Neuron (in vitro differentiated cells): ENCODE measurements around the gene SLITRK6.
"Not testable (repeated sequence)": the region's sequence is repeated elsewhere in the genome, so short reads cannot be mapped to it uniquely, and the experiment has no call there.

ENCODE experiments used
- H2AFZ ChIP-seq: one replicate; pipeline ENCODE4 v1.6.1; 2013; ENCODE audit warnings: low read depth, mild to moderate bottlenecking, inconsistent platforms, low read length, moderate library complexity
- H3K27me3 ChIP-seq: one replicate; pipeline ENCODE4 v1.6.1; 2013; ENCODE audit warnings: low read length; ENCODE audit not compliant: insufficient read depth
- H3K36me3 ChIP-seq: one replicate; pipeline ENCODE4 v1.6.1; 2013; ENCODE audit warnings: low read length; ENCODE audit not compliant: insufficient read depth
- H3K4me1 ChIP-seq: one replicate; pipeline ENCODE4 v1.6.1; 2013; ENCODE audit warnings: low read length; ENCODE audit not compliant: insufficient read depth
- H3K4me3 ChIP-seq: 2 replicates; pipeline ENCODE4 v1.5.1; 2013; ENCODE audit warnings: mild to moderate bottlenecking, low read length, moderate library complexity
- H3K9me3 ChIP-seq: one replicate; pipeline ENCODE4 v1.6.1; 2013; ENCODE audit warnings: low read length

SLITRK6 gene

GRCh38 chr13:85797311-85797710 lies 1.9 kb downstream of the SLITRK6 start:
- H3K4me1 ChIP-seq, result peaks cover 14% of the 10 kb centered on the region
- H3K27me3 ChIP-seq, result no peaks in the 10 kb centered on the region
- H3K4me3 ChIP-seq, result no peak overlapping the region
- no peaks in the 10 kb centered on the region for H3K9me3 ChIP-seq
- peak overlapping the region; percentile 33 for H2AFZ ChIP-seq
- no peaks in the 10 kb centered on the region for H3K36me3 ChIP-seq

- no peaks in the 10 kb centered on the region for H3K9me3 ChIP-seq
- peak overlapping the region; percentile 36 for H2AFZ ChIP-seq
- H3K36me3 ChIP-seq, result no peaks in the 10 kb centered on the region
- no peaks in the 10 kb centered on the region for H3K27me3 ChIP-seq
- H3K4me1 ChIP-seq, result no peaks in the 10 kb centered on the region
- no peak overlapping the region for H3K4me3 ChIP-seq
Observed at GRCh38 chr13:85785205-85785604, 14.0 kb downstream of the SLITRK6 start.

- Histone ChIP-seq H3K36me3 (no peaks in the 10 kb centered on the region), H3K9me3 (no peaks in the 10 kb centered on the region), H3K4me3 (no peak overlapping the region), H3K4me1 (no peaks in the 10 kb centered on the region), H2AFZ (no peak overlapping the region), H3K27me3 (no peaks in the 10 kb centered on the region)
Observed at GRCh38 chr13:85772367-85772766, 26.9 kb downstream of the SLITRK6 start.

- Histone ChIP-seq H3K36me3 (no peaks in the 10 kb centered on the region), H3K27me3 (no peaks in the 10 kb centered on the region), H2AFZ (no peak overlapping the region), H3K4me1 (no peaks in the 10 kb centered on the region), H3K4me3 (no peak overlapping the region), H3K9me3 (no peaks in the 10 kb centered on the region)
Observed at GRCh38 chr13:85771856-85772255, 27.4 kb downstream of the SLITRK6 start.

GRCh38 chr13:85768946-85769345 lies 30.3 kb downstream of the SLITRK6 start:
- no peak overlapping the region for H3K4me3 ChIP-seq
- H3K36me3 ChIP-seq, result no peaks in the 10 kb centered on the region
- no peaks in the 10 kb centered on the region for H3K27me3 ChIP-seq
- H3K9me3 ChIP-seq, result no peaks in the 10 kb centered on the region
- no peaks in the 10 kb centered on the region for H3K4me1 ChIP-seq
- H2AFZ ChIP-seq, result no peak overlapping the region

- no peaks in the 10 kb centered on the region for H3K27me3 ChIP-seq
- H2AFZ ChIP-seq, result no peak overlapping the region
- no peak overlapping the region for H3K4me3 ChIP-seq
- H3K9me3 ChIP-seq, result no peaks in the 10 kb centered on the region
- no peaks in the 10 kb centered on the region for H3K36me3 ChIP-seq
- H3K4me1 ChIP-seq, result no peaks in the 10 kb centered on the region
Observed at GRCh38 chr13:85755123-85755522, 44.1 kb downstream of the SLITRK6 start.

- not testable (repeated sequence) for H2AFZ ChIP-seq, H3K4me3 ChIP-seq, H3K27me3 ChIP-seq, H3K36me3 ChIP-seq, H3K9me3 ChIP-seq, H3K4me1 ChIP-seq
Observed at GRCh38 chr13:85743201-85743770, 55.9 kb downstream of the SLITRK6 start.
